OCI-LY3 (cell line): Measurements from ENCODE around the gene OARD1.

Experiments
- CTCF ChIP-seq: fragments of 200-600, 300-600 bp; sonication (generic); IDR thresholded peaks from 2 replicates; pipeline ENCODE4 v1.5.1; 2014; ENCODE audit warnings: antibody characterized with exemption, low read length, low read depth
- EZH2phosphoT487 ChIP-seq: fragments of 200-600 bp; shearing (Covaris generic); IDR thresholded peaks from 2 replicates; pipeline ENCODE4 v1.6.1; 2018; ENCODE audit warnings: antibody characterized with exemption, mixed run types, low read depth

DNA sequence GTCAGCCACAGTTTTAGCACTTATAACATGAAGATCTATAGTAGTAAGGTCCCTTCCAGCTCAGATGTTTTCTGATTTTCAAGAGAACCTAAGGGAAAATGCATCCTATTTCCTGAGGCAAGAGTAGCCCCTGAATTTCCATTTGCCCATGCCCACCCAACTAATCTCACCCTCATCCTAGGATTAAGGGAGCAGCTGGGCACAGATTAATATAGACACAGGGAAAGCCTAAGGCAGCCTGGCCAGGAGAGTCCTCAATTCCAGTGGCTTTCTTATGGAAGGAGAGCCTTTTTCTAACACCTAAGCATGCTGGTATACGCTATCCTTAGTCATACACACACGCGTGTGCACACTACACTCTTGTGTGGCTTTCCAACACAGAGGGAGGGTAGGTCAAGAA lies 17.6 kb downstream of the OARD1 start:
- no peak for TF ChIP-seq CTCF
- no peak for TF ChIP-seq EZH2phosphoT487
